Stimulated activated CD4-positive, alpha-beta T cell treated with anti-CD3 and anti-CD28 coated beads, Interleukin-4, amount 100 ng/mL, for 1 hour (primary cell): Measurements from ENCODE around the gene IMPG1.

Source experiments
- DNase-seq: peaks from one replicate; pipeline ENCODE4 v3.0.0-alpha.2; 2020

The IMPG1 gene

GRCh38 chr6:75892384-75892783, 180.1 kb downstream of the IMPG1 start:
- DNase-seq: no peak

DNA sequence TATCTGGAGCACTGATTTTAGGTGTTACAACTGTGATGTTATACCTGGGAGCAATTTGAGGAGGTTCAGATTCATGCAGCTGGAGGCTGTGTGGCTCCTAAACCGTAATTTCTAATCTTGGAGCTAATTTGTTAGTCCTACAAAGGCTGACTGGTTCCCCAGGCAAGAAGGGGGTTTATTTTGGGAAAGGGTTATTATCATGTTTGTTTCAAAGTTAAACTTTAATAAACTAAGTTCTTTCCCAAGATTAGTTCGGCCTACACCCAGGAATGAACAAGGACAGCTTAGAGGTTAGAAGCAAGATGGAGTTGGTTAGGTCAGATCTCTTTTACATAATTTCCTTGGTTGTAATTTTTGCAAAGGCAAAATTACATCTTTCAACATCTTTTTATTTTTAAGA, 187.6 kb downstream of the IMPG1 start:
- no peak for DNase-seq

GRCh38 chr6:75882734-75883133, 189.7 kb downstream of the IMPG1 start:
- DNase-seq: no peak

- DNase-seq: no peak
Measured at GRCh38 chr6:75880305-75880704, 192.2 kb downstream of the IMPG1 start.

DNA sequence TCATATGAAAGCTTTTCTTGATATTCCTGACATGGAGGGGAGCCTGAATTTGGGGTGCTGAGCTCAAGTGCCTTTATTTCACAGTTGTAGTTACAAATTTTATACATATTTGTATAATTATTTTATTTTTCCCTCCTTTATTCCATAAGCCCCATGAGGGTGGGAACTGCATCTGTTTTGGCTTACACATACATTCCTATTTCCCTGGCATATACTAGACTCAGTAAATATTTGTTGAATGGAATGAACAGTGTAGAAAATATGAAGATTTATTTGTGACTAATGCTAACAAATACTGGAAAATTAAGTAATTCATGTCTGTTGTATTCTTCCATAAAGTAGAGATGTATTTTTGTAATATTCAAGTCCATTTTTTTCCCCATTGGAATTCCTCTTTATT, 196.3 kb downstream of the IMPG1 start:
- DNase-seq: no peak

DNA sequence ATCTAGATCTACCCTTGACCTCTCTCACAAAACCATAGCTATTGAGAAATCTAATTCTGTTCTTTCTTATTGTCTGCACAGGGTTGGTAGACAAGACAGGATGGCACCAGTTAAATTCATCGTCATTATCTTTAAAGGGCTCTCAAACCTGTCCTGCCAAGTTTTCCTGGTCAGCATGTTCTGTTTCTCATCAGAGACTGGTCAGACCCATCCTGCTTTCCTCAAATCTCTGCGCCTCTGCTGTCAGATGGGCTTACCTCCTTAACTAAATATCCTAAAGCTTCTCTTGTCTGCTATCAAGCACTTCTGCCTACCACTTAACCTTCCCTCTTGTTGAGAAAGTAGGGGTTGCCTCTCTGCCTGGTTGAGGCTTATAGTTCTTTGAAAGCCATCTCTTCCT, 198.2 kb downstream of the IMPG1 start:
- DNase-seq: no peak
